ENCODE results near the gene POMT2. TPM values are rescaled to one million over a fixed set of nuclear protein-coding genes. Genes with fewer than 3 reads are reported as not detected.
A peak's percentile ranks its signal among the peaks of the same experiment; 100 is the strongest.

Gene POMT2
- total RNA-seq, 2 experiments from 2014 or later: 5.9 to 31.4 TPM

- POLR2A ChIA-PET: interaction anchor here (0.9 to 1.5 kb wide), 4 partner anchors 10 to 122 kb away, joined by 5 to 7 read pairs (median 6); partner anchors contain the start of gene TMEM63C
- intact Hi-C loops (cut with micrococcal nuclease; ENCODE audit: unreplicated experiment): loop anchor here (5.0 kb wide), 1 partner anchor 249 kb away; no protein-coding TSS in a partner anchor
Measured at GRCh38 chr14:77303417-77304156, 17.1 kb downstream of the POMT2 start.

GRCh38 chr14:77302926-77303325, 17.8 kb downstream of the POMT2 start:
- CTCF ChIA-PET (ENCODE audit: unreplicated experiment): no interaction called here
- Histone ChIP-seq H3K4me1 (ENCODE audit: insufficient read depth, low read length, poor library complexity, severe bottlenecking) (no peaks in the 10 kb centered on the region), H3K9me3 (ENCODE audit: low read length) (no peaks in the 10 kb centered on the region), H3K9me2 (ENCODE audit: insufficient read depth, low read length) (no peaks in the 10 kb centered on the region), H3K36me3 (ENCODE audit: insufficient read depth, low read length) (no peaks in the 10 kb centered on the region; the same call in 1 of the 2 replicates), H2AFZ (ENCODE audit: low read length) (no peak overlapping the region), H3K79me2 (ENCODE audit: insufficient read depth, low read depth, low read length) (no peaks in the 10 kb centered on the region), H3K4me3 (ENCODE audit: low read depth, low read length, poor library complexity, severe bottlenecking) (no peak overlapping the region), H3K4me2 (ENCODE audit: low read length) (no peak overlapping the region), H4K20me1 (ENCODE audit: insufficient read depth, low read length) (no peaks in the 10 kb centered on the region), H3K27ac (ENCODE audit: low read depth, low read length, poor library complexity, severe bottlenecking) (no peak overlapping the region)
- intact Hi-C loops (cut with micrococcal nuclease; ENCODE audit: unreplicated experiment): loop anchor here (5.0 kb wide), 1 partner anchor 249 kb away; no protein-coding TSS in a partner anchor
- TF ChIP-seq EZH2phosphoT487 (IDR thresholded peaks at IDR 0.05; ENCODE audit: borderline replicate concordance, low read depth, low read length) (no peak), CTCF (conservative IDR thresholded peaks at IDR 0.05; ENCODE audit: low read length) (no peak)
- BruUV-seq (replicated peaks): no TSS peak
- POLR2A ChIA-PET: no interaction called here
- DNase-seq (ENCODE audit: low spot score): no peak

More at GRCh38 chr14:77303417-77304156, 17.1 kb downstream of the POMT2 start:
- Histone ChIP-seq H3K9me3 (ENCODE audit: low read length) (no peaks in the 10 kb centered on the region), H3K4me3 (ENCODE audit: low read depth, low read length, poor library complexity, severe bottlenecking) (no peak overlapping the region), H2AFZ (ENCODE audit: low read length) (no peak overlapping the region), H3K36me3 (ENCODE audit: insufficient read depth, low read length) (no peaks in the 10 kb centered on the region; the same call in 1 of the 2 replicates), H3K4me1 (ENCODE audit: insufficient read depth, low read length, poor library complexity, severe bottlenecking) (no peaks in the 10 kb centered on the region), H3K4me2 (ENCODE audit: low read length) (no peak overlapping the region), H3K79me2 (ENCODE audit: insufficient read depth, low read depth, low read length) (no peaks in the 10 kb centered on the region), H3K9me2 (ENCODE audit: insufficient read depth, low read length) (no peaks in the 10 kb centered on the region), H3K27ac (ENCODE audit: low read depth, low read length, poor library complexity, severe bottlenecking) (no peak overlapping the region), H4K20me1 (ENCODE audit: insufficient read depth, low read length) (no peaks in the 10 kb centered on the region)
- no peak for DNase-seq (ENCODE audit: low spot score)
- no TSS peak for BruUV-seq (replicated peaks)
- TF ChIP-seq CTCF (conservative IDR thresholded peaks at IDR 0.05; ENCODE audit: low read length) (no peak), EZH2phosphoT487 (IDR thresholded peaks at IDR 0.05; ENCODE audit: borderline replicate concordance, low read depth, low read length) (no peak)
- CTCF ChIA-PET (ENCODE audit: unreplicated experiment): interaction anchor here (0.8 kb wide), 1 partner anchor 12 kb away, joined by 6 read pairs; no protein-coding TSS in a partner anchor

GRCh38 chr14:77301103-77301502, 19.6 kb downstream of the POMT2 start:
- BruUV-seq (replicated peaks): no TSS peak
- no peak overlapping the region for H2AFZ ChIP-seq (ENCODE audit: low read length)

More at GRCh38 chr14:77301103-77301502, 19.6 kb downstream of the POMT2 start:
- intact Hi-C loops (cut with micrococcal nuclease; ENCODE audit: unreplicated experiment): loop anchor here (5.0 kb wide), 1 partner anchor 251 kb away; no protein-coding TSS in a partner anchor
- TF ChIP-seq EZH2phosphoT487 (IDR thresholded peaks at IDR 0.05; ENCODE audit: borderline replicate concordance, low read depth, low read length): no peak
- peak; percentile 91 for TF ChIP-seq CTCF (conservative IDR thresholded peaks at IDR 0.05; ENCODE audit: low read length)
- Histone ChIP-seq H3K9me2 (ENCODE audit: insufficient read depth, low read length) (no peaks in the 10 kb centered on the region), H3K4me1 (ENCODE audit: insufficient read depth, low read length, poor library complexity, severe bottlenecking) (no peaks in the 10 kb centered on the region), H3K36me3 (ENCODE audit: insufficient read depth, low read length) (peaks cover 2% of the 10 kb centered on the region), H3K27ac (ENCODE audit: low read depth, low read length, poor library complexity, severe bottlenecking) (no peak overlapping the region), H4K20me1 (ENCODE audit: insufficient read depth, low read length) (no peaks in the 10 kb centered on the region), H3K4me2 (ENCODE audit: low read length) (no peak overlapping the region), H3K4me3 (ENCODE audit: low read depth, low read length, poor library complexity, severe bottlenecking) (no peak overlapping the region), H3K9me3 (ENCODE audit: low read length) (no peaks in the 10 kb centered on the region), H3K79me2 (ENCODE audit: insufficient read depth, low read depth, low read length) (no peaks in the 10 kb centered on the region)
- DNase-seq (ENCODE audit: low spot score): peak; percentile 70
- POLR2A ChIA-PET: interaction anchor here (0.6 to 0.9 kb wide), 2 partner anchors 8 to 89 kb away, joined by 3 to 4 read pairs; no protein-coding TSS in a partner anchor
- CTCF ChIA-PET (ENCODE audit: unreplicated experiment): no interaction called here
